Panc1 (cell line): Measurements from ENCODE around the gene CPD. TPM values are rescaled to one million over a fixed set of nuclear protein-coding genes. Genes with fewer than 3 reads are reported as not detected.
"Not testable (repeated sequence)": the region's sequence is repeated elsewhere in the genome, so short reads cannot be mapped to it uniquely, and the experiment has no call there.

ENCODE experiments used
- ATAC-seq: fragments of 200-7000 bp; cut with Tn5 transposase; 2 replicates; pipeline ENCODE4 v1.9.1; 2020; ENCODE audit warnings: mild to moderate bottlenecking, moderate library complexity
- BruUV-seq: library from RNA; stranded (reverse); fragments of 400-500 nt; replicated peaks from 2 replicates; lab custom pipeline; 2021; lab: Mats Ljungman, UMichigan
- CTCF ChIA-PET: fragments of 300-600 bp; sonication (Branson Sonifier 250); formaldehyde crosslinking; loops from one replicate; lab custom pipeline; 2022; ENCODE audit warnings: antibody characterized with exemption; lab: Charles Lee
- POLR2A ChIA-PET: fragments of 300-600 bp; sonication (Branson Sonifier 250); formaldehyde crosslinking; loops from one replicate; lab custom pipeline; 2022; ENCODE audit warnings: antibody characterized with exemption; lab: Charles Lee
- DNase-seq: peaks from one replicate; pipeline ENCODE4 v3.0.0-alpha.2; 2010; ENCODE audit warnings: low read depth, low spot score
- H3K27ac ChIP-seq: 2 replicates; pipeline ENCODE4 v1.5.1; 2011; ENCODE audit warnings: mild to moderate bottlenecking, low read length, inconsistent platforms
- H3K27me3 ChIP-seq: fragments of 200-500 bp; sonication (Bioruptor generic); 2 replicates; pipeline ENCODE4 v1.6.0; 2014; ENCODE audit warnings: low read length, inconsistent platforms; ENCODE audit not compliant: control insufficient read depth, insufficient read depth
- H3K36me3 ChIP-seq: fragments of 200-500 bp; sonication (Bioruptor generic); 2 replicates; pipeline ENCODE4 v1.5.1; 2014; ENCODE audit warnings: inconsistent platforms, mild to moderate bottlenecking, low read length, moderate library complexity; ENCODE audit not compliant: control insufficient read depth, insufficient read depth
- H3K4me1 ChIP-seq: 2 replicates; pipeline ENCODE4 v1.5.1; 2011; ENCODE audit warnings: inconsistent platforms, mild to moderate bottlenecking, low read length, moderate library complexity; ENCODE audit not compliant: control insufficient read depth, insufficient read depth
- H3K4me3 ChIP-seq, 2 experiments: 2 replicates each; pipeline ENCODE4 v1.5.1; 2011 to 2012; ENCODE audit warnings: low read depth in 2 of 2, low read length in 2 of 2, mild to moderate bottlenecking in 2 of 2, inconsistent platforms in 1 of 2, moderate library complexity in 1 of 2
- H3K9me3 ChIP-seq: fragments of 200-500 bp; sonication (Bioruptor generic); 2 replicates; pipeline ENCODE4 v1.5.1; 2014; ENCODE audit warnings: low read depth, mild to moderate bottlenecking, inconsistent platforms, low read length, moderate library complexity; ENCODE audit not compliant: control insufficient read depth, insufficient read depth
- POLR2AphosphoS5 ChIP-seq: IDR thresholded peaks from 2 replicates; pipeline ENCODE4 v1.6.1; 2012; ENCODE audit warnings: mild to moderate bottlenecking, low read depth, low read length, moderate library complexity
- SIN3A ChIP-seq: IDR thresholded peaks from 2 replicates; pipeline ENCODE4 v1.6.1; 2012; ENCODE audit warnings: low read depth, mild to moderate bottlenecking, low read length, moderate library complexity, borderline replicate concordance; ENCODE audit not compliant: insufficient read depth
- TCF7L2 ChIP-seq: IDR thresholded peaks from 2 replicates; pipeline ENCODE4 v1.6.1; 2011; ENCODE audit warnings: mild to moderate bottlenecking, low read depth, low read length, inconsistent platforms
- in situ Hi-C: cut with HindIII; loops from 2 replicates; pipeline ENCODE4 v1.10.0; 2016; ENCODE audit warnings: low sequenced_read_pairs, low pct_unique_long_range_greater_than_20kb
- intact Hi-C: fragments of 100-400 bp; cut with micrococcal nuclease; formaldehyde crosslinking; loops from one replicate; pipeline ENCODE4 v1.10.0; 2022; ENCODE audit not compliant: unreplicated experiment
- total RNA-seq: library from RNA; stranded (reverse); gene quantifications from one replicate; pipeline ENCODE4 v1.2.1, GENCODE V29; 2021; ENCODE audit not compliant: unreplicated experiment
- TF ChIP-seq, protein P1 (sequence below), 2 experiments: IDR thresholded peaks; 2 replicates each; pipeline ENCODE4 v1.6.1; 2011 to 2012; ENCODE audit warnings: low read depth in 2 of 2, control low read depth in 1 of 2, low read length in 1 of 2, mild to moderate bottlenecking in 1 of 2, moderate library complexity in 1 of 2; ENCODE audit not compliant: insufficient read depth in 1 of 2
- TF ChIP-seq, protein P2 (sequence below): fragments of 450-650 bp; IDR thresholded peaks from 2 replicates; pipeline ENCODE4 v1.5.1; 2017; ENCODE audit warnings: mild to moderate bottlenecking

CPD gene
- total RNA-seq, 1 experiment from 2014 or later, result 93.0 TPM

DNA sequence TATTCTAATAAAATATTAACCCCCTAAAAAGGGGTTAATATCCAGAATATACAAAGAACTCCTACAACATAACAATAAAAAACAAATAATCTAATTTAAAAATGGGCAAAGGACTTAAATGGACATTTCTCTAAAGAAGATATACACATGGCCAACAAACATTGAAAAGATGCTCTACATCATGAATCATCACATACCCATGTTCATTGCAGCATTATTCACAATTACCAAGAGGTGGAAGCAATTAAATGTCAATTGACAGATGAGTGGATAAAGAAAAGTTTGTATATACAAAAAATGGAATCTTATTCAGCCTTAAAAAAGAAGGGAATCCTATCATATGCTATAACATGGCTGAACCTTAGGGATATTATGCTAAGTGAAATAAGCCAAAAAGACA, 36.8 kb downstream of the CPD start:
- in situ Hi-C loops (no loop called here), intact Hi-C loops (no loop called here)
- Histone ChIP-seq H3K36me3 (no peaks in the 10 kb centered on the region), H3K9me3 (no peaks in the 10 kb centered on the region), H3K27ac (no peak overlapping the region), H3K27me3 (no peaks in the 10 kb centered on the region), H3K4me1 (no peaks in the 10 kb centered on the region), H3K4me3 (no peak overlapping the region)
- ATAC-seq (no peak), DNase-seq (no peak)
- CTCF ChIA-PET, result interaction anchor here (0.5 kb wide), 1 partner anchor 77 kb away, joined by 4 read pairs; no protein-coding TSS in a partner anchor
- BruUV-seq, result no TSS peak
- no peak for TF ChIP-seq SIN3A
- TF ChIP-seq, protein P1, sequence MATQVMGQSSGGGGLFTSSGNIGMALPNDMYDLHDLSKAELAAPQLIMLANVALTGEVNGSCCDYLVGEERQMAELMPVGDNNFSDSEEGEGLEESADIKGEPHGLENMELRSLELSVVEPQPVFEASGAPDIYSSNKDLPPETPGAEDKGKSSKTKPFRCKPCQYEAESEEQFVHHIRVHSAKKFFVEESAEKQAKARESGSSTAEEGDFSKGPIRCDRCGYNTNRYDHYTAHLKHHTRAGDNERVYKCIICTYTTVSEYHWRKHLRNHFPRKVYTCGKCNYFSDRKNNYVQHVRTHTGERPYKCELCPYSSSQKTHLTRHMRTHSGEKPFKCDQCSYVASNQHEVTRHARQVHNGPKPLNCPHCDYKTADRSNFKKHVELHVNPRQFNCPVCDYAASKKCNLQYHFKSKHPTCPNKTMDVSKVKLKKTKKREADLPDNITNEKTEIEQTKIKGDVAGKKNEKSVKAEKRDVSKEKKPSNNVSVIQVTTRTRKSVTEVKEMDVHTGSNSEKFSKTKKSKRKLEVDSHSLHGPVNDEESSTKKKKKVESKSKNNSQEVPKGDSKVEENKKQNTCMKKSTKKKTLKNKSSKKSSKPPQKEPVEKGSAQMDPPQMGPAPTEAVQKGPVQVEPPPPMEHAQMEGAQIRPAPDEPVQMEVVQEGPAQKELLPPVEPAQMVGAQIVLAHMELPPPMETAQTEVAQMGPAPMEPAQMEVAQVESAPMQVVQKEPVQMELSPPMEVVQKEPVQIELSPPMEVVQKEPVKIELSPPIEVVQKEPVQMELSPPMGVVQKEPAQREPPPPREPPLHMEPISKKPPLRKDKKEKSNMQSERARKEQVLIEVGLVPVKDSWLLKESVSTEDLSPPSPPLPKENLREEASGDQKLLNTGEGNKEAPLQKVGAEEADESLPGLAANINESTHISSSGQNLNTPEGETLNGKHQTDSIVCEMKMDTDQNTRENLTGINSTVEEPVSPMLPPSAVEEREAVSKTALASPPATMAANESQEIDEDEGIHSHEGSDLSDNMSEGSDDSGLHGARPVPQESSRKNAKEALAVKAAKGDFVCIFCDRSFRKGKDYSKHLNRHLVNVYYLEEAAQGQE (IDR thresholded peaks at IDR 0.05; ENCODE audit: insufficient read depth in 1 of 2, low read depth in 2 of 2, low read length in 1 of 2), result no peak
- TF ChIP-seq, protein P2, sequence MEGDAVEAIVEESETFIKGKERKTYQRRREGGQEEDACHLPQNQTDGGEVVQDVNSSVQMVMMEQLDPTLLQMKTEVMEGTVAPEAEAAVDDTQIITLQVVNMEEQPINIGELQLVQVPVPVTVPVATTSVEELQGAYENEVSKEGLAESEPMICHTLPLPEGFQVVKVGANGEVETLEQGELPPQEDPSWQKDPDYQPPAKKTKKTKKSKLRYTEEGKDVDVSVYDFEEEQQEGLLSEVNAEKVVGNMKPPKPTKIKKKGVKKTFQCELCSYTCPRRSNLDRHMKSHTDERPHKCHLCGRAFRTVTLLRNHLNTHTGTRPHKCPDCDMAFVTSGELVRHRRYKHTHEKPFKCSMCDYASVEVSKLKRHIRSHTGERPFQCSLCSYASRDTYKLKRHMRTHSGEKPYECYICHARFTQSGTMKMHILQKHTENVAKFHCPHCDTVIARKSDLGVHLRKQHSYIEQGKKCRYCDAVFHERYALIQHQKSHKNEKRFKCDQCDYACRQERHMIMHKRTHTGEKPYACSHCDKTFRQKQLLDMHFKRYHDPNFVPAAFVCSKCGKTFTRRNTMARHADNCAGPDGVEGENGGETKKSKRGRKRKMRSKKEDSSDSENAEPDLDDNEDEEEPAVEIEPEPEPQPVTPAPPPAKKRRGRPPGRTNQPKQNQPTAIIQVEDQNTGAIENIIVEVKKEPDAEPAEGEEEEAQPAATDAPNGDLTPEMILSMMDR, result no peak
- no peak for TF ChIP-seq POLR2AphosphoS5
- no peak for TF ChIP-seq TCF7L2
- POLR2A ChIA-PET, result no interaction called here

DNA sequence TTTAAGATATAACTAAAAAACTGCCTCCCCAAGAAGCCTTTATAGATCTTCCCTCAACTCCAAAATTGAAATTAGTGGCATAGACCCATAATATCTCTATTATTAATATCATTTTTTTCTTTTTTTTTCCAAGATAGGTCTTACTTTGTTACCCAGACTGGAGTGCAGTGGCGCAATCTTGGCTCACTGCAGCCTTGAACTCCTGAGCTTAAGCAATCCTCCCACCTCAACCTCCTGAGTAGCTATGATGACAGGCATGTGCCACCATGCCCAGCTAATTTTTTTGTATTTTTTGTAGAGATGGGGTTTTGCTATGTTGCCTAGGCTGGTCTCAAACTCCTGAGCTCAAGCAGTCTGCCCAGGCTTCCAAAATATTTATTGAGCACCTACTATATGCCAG, 39.3 kb downstream of the CPD start:
- intact Hi-C loops, H3K4me1 ChIP-seq, in situ Hi-C loops, POLR2A ChIA-PET, BruUV-seq, H3K27me3 ChIP-seq, H3K27ac ChIP-seq, H3K9me3 ChIP-seq, CTCF ChIA-PET, H3K4me3 ChIP-seq, DNase-seq, ATAC-seq, H3K36me3 ChIP-seq: not testable (repeated sequence)

DNA sequence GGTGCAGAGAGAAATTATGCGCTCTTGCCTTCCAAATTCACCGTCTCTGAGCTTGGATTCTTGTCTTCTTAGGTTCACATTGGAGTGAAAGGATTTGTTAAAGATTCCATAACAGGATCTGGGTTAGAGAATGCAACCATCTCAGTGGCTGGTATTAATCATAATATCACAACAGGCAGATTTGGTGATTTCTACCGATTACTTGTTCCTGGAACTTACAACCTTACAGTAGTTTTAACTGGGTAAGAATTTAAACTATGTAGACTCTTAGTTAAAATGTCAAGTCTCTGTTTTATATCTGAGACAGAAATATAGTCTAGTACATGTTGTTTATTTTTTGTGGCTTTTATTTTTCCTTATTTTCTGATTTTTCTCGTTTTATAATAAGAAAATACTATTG, 42.9 kb downstream of the CPD start:
- intact Hi-C loops, result no loop called here
- ChIA-PET CTCF (no interaction called here), POLR2A (no interaction called here)
- Histone ChIP-seq H3K27ac (no peak overlapping the region), H3K4me3 (no peak overlapping the region), H3K9me3 (no peaks in the 10 kb centered on the region), H3K36me3 (peaks cover 9% of the 10 kb centered on the region), H3K4me1 (no peaks in the 10 kb centered on the region), H3K27me3 (no peaks in the 10 kb centered on the region)
- DNase-seq, result no peak
- TF ChIP-seq, protein P2, result no peak
- TF ChIP-seq SIN3A (no peak), TCF7L2 (no peak), POLR2AphosphoS5 (no peak)
- TF ChIP-seq, protein P1 (IDR thresholded peaks at IDR 0.05; ENCODE audit: insufficient read depth in 1 of 2, low read depth in 2 of 2, low read length in 1 of 2), result no peak
- in situ Hi-C loops, result no loop called here
- BruUV-seq, result no TSS peak
- no peak for ATAC-seq
